HG03575 (cell line): ENCODE measurements around the gene TMEFF2.

ENCODE experiments used
- ATAC-seq: cut with Tn5 transposase; IDR thresholded peaks from one replicate; pipeline ENCODE4 v1.9.1; 2021; ENCODE audit not compliant: unreplicated experiment, insufficient number of reproducible peaks, low FRiP score; ENCODE audit errors: extremely low read depth

Gene TMEFF2, protein sequence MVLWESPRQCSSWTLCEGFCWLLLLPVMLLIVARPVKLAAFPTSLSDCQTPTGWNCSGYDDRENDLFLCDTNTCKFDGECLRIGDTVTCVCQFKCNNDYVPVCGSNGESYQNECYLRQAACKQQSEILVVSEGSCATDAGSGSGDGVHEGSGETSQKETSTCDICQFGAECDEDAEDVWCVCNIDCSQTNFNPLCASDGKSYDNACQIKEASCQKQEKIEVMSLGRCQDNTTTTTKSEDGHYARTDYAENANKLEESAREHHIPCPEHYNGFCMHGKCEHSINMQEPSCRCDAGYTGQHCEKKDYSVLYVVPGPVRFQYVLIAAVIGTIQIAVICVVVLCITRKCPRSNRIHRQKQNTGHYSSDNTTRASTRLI

DNA sequence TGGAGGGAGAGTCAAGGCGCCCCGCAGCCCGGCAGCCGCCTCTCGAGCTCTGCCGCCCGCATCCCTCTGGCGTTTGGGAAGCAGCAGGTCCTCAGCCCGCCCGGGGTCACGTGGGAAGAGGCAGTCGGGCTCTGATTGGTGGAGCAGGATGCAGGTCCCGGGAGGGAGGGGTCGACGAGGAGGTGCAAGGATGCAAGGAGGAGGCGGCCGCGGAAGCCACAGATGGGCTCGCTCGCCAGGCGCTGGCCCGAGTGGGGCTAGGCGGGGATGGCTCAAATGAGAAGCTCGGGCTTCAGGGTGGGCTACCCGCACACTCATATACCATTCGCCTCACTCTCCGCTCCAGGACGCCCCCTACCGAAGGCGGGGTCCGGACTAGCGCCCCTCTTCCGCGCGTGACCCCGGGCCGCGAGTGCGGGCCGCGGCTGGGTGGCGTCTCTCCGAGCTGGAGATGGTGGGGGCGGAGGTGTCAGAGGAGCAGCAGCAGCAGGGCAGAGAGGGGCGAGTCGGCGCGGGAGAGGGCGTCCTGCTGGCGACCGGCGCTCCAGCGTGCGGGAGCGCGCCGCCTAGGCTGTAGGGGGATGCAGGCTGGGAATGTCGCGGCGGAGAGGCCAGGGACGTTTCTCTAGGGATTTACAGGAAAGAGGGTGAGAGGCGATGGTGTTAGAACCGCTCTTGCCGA, at the start of gene TMEFF2:
TMEFF2 (minus strand) TSS at position 68 of the 682 bp plus-strand sequence. CDS start 409 bp downstream, outside the sequence.
- no peak for ATAC-seq

DNA sequence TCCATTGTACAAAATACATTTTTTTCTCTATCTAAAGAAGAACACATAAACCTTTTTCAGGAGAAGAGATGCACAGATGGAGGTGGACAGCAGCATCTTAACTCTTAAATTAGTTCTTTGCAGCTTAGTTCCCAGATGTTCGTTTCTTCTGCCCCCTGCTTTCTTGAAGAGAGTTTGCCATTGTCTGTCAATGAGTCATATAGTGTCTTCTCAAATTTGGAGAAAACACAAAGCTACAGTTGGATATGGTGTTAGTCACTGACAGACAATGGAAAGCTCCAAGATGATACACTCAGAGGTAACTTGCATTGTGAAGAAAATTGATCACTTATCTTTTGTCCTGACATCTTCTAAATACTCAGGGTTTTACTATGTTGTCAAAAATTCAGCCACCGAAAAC, 48.8 kb upstream of the TMEFF2 start:
- ATAC-seq = no peak

DNA sequence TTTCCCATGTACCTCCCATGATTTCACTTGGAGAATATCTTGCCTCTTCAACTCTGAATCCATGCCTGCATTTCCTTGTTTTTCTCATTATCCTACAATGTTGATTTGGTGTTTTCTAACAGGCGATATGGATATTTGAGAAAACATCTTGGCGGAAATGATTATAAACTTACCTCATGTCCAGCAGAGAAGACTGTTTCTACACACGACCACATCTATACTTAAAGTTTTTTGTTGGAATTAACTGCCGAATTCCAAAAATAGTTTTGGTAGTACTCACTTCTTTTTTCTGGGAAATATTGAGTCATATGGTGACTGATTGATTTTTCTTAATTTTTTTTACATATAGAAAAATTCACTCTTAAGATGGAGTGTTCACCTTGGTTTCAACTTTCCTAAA, 41.4 kb upstream of the TMEFF2 start:
- ATAC-seq = no peak

DNA sequence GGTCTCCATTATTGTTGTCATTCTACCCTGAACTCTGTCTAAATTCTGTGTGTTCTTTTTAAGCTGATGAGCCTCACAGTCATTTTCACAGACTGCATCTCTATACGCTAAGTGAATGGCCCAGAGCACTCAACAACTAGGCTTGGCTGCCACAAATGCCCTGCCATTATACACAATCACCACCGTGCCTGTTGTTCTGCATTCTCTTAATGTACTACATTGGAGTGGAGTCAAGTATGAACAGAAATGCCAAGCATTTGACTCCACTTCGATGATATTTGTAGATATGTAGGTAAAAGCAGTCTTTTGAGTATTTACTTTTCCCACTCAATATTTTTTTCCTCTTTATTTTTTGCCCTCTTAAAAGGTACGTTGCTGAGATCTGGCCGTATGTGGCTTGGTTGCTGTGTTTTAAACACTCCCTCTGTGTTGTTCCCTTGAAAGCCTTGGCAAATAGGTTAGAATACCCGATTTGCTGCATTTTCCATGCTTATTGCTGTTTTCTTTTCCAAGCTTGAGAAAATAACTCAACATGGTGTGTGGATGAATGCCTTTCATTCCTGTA, 36.2 kb upstream of the TMEFF2 start:
- no peak for ATAC-seq

DNA sequence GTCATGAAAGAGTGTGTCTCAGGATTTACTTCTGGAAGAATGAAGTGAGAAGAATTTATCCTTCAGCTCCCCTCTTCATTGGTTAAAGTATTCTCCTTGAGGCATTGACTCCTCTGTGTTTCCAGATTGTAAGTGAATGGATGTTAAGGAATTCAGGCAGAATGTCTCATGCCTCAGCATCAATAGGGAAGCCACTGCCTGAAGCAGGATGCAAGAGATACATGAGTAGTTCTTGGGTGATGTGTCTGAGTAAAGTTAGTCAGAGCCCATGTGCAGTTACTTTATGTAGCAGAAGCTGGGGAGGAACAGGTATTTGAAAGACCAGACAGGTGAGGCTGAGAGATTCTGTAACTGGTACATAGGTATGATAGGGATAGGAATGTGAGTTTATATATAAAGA, 34.0 kb upstream of the TMEFF2 start:
- ATAC-seq = no peak

DNA sequence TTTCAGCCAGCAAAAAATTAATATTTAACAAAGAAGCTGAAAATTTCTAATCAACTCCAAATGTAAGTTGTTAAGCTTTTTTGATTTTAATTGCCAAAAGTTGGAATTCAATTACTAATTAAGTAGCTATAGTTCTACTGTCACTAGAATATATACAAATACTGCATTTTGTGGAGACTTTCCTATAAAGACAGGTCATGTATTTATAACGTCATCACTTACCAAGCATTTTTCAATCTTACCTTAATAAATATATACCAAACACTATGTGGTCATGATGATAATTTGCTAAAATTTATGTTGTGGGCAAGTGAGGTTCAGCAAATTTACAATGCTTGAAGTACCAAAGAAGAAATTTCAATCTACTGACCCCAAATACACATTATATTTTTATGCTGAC, 24.2 kb upstream of the TMEFF2 start:
- ATAC-seq = no peak

DNA sequence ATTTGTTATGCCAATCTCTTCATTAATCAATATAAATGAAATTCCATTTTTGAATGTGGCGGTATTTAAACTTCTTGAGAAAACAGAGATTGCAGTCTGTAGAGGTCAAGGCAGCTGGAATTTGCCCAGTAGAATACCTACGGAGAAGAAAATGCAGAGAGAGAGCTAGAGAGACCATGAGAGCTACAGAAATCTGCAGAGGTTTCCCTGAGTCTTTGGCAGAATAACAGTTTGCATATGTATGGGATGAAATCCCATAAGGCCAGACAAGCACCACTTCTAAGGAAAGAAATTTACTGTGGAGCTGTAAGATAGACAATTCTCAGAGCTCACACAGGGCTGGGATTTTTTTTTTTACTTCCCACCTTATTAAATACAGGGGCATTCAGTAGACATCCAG, 23.6 kb upstream of the TMEFF2 start:
- no peak for ATAC-seq

DNA sequence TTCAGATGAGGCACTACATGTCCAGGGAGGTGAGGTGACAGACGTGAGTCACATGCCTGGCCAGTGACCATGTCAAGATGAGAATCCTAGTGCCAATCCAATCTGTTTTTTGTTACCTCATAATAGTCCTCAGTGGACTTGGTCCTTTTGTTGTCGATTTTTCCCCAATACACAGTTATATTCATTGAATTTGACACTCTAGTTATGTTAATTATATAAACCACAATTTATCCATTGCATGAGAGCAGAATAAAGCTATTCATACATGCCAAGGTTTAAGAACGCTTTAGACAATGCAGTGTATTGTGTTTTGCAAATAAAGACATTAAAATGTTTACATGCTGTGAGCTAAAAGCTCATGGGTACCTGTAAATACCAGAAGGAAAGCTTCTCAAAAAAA, 21.6 kb upstream of the TMEFF2 start:
- no peak for ATAC-seq

DNA sequence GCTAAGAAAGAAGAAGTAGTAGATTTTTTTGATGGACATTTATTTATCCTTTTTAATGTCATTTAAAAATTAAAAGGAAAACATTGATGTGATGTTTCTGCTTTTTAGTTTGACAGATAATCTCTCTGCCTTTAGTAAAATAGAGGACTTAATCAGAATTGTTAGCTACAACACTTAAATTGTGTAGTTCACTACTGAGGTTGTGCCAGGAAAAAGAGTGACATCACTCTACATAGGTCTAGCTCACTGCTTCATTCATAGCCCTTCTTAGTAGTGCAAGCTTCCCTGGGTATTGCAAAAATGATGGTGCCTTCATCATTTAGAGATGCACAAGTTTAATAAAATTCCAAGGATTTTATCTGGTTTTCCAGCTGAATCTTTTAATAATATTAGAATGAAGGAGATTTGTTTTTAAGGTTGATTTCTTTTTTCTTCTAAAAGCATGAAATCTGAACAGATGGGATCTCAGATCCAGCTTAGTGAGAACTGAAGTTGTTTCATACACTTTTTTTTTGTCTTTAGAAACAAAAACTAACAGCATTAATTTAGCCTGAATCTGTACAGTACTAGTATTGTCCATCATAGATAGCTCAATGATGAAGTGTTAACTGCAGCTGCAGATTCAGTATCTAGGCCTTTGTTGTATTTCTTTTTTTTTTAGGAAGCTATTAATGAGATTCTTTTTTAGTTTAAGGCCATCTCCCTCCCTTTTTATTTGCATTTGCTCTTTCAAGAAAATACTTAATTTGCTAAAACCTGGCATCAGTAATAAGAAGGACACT, 20.6 kb upstream of the TMEFF2 start:
- no peak for ATAC-seq

DNA sequence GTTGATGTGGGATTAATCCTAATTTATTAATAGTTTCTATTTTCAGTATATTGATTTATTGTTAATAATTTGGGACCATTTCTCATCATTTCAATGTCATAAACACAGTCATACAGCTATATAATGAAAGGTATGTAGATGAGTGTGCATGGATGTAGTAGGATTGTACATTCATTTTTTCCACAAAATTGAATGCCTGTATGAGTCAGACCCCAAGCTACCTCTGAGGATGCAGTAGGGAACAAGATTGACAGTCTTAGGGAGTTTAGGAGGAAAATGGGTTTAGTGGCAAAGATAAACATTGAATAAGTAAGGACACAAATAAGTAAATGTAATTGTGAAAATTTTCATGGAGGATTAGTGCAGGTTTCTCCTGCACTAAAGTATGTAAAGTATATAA, 14.1 kb upstream of the TMEFF2 start:
- ATAC-seq = no peak

DNA sequence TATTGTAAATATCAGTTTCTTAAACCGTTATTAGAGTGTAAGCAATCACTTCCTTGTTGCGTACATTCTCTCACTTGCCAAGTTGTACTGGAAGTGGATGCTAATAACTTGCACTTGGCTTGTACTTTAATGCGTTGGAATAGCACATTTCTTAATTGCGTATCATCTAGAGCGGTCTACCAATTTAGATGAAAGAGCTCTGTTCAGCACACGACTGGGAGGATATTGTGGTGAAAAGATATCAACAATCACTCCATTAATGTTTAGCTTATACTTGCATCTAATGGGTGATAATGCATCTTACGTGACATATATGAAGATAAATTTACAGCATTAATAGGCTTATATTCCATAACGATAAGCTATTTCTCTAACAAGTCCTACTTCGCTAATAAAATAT, 11.7 kb upstream of the TMEFF2 start:
- ATAC-seq = no peak

DNA sequence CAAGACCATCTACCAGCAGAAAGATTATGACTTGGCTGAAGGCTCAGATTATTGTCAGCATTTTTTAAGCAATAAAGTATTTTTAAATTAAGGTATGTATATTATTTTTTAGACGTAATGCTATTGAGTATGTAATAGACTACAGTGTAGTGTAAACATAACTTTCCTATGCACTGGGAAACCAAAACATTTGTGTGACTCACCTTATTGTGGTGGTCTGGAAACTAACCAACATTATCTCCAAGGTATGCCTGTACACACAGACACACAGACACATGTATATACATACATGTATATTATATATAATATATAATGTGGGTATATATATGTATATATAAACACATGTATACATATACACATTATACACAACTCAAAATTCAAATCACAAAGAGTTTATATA, 9.1 kb upstream of the TMEFF2 start:
- ATAC-seq = no peak

DNA sequence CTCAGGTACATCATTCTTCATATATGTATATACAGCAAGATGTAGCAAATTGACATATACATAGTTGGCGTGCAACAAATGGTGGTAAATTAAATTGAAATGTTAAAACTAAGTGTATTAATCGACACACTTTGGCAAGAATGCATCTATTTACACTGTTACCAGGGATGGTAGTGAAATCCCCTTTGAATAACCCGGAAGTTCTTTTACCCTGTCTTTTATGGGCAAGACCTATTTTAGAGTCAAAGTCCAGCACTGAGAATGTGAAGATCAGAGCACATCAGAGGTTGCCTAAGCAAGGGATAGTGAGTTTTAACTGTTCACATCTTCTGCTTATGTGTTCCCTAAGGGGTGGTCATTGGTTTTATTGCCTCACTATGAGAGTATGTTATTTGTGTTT, 7.6 kb upstream of the TMEFF2 start:
- ATAC-seq = no peak

DNA sequence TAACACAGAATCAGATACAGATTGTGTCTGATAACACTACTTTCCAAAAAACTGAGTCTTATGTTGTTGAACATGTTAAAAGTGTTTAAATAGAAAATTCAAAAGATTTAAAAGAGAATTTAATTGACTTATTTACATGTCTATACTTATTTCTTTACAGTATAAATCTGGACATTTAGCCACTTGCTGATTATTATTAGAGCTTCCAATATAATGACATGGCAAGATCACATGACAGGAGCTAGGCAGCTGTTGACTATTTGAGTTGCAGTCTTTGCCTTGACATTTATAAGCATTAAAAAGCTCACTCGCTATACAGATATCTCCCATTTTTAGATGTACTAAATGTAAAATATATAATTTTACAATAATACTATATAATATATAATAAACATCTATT, 6.4 kb upstream of the TMEFF2 start:
- ATAC-seq = no peak

DNA sequence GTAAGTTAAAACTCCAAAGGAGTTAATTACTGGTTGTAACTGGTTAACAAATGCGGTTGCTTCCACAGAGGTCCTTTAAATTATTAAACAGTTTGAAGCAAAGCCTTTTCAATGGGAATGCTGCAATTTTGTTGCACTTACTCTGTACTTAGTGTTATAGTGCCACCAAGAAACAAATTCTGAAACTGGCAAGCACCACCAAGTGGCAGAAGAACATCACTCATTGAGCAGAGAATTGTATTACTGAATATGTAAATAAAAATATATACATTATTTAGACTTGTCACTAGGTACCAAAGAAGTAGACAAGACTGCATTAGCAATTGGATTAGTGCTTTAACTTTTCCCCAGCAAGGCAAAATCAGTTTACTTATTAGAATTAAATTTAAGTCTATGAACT, 2.6 kb upstream of the TMEFF2 start:
- ATAC-seq = no peak

DNA sequence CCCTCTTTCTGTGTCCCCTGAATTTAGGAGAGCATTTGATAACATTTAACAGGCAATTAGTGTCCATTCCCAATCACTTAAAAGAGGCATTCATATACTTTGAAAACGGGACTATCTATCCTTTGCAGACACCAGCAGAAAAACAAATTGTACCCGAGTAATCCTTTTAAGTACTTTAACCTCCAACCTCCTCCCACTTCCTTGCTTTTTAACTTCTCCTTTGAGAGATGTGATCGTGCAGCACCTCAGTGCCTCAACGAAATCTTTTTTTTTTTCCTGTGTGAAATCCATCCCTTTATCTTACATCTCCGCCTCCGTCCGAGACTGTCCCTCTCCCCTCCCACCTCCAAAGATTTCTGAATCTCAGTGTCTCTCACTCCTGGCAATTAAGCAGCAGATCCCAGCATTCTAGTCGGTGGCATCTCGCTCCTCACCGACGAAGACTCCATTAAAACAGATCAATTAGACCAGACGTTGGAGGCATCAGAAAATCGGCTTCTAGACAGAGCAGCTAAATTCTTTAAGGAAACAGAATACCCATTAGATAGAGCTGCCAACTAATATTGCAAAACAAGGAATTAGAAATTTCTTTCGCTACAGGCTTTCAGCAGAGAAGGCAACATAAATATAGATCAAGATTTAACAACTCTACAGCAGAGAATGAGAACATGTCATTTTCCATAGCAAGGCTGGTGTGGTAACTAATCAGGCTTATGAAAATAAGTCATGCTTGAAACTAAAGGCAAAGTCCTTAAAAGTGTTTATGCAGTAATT, 1.9 kb upstream of the TMEFF2 start:
- no peak for ATAC-seq

DNA sequence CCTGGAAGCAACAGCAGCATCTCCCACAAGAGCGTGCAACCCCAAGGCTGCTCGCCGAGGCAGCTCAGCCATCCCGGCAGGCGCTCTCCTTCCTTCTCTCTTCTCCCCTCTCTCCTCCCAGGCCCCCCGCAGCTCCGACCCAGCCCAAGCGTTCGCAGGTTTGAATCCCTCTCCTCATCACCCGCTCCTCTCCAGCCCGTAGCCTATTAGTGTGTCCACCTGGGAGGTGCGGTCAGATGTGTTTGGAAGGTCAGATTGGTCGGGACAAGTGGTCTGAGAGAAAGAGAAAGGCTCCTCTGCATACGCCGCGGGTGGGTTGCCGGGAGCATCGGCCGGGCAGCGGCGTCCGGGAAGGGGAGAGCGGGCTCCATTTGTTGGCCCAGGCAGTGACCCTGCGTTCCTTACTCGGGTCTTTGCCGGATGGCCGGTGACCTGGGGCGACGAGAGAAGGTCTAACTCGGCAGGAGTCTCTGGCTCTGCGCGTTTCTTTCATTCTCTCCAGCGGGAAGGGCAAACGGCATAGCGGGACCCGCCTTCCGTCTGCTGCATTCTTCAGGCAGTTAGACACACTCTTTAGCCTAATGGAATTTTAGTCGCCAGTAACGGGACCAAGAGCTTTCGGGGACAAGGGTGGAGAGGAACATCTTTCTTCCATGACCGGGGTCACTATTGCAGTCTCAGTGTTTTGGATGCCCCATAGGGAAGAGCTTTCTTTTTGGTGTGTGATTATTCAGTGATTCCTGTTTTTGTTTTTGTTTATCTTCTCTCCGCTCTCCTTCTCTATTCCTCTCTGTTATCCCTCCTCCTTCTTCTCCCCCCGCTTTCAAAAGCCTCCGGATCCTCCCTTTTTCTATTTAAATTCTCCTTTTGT, 1.1 kb upstream of the TMEFF2 start:
- ATAC-seq = no peak

DNA sequence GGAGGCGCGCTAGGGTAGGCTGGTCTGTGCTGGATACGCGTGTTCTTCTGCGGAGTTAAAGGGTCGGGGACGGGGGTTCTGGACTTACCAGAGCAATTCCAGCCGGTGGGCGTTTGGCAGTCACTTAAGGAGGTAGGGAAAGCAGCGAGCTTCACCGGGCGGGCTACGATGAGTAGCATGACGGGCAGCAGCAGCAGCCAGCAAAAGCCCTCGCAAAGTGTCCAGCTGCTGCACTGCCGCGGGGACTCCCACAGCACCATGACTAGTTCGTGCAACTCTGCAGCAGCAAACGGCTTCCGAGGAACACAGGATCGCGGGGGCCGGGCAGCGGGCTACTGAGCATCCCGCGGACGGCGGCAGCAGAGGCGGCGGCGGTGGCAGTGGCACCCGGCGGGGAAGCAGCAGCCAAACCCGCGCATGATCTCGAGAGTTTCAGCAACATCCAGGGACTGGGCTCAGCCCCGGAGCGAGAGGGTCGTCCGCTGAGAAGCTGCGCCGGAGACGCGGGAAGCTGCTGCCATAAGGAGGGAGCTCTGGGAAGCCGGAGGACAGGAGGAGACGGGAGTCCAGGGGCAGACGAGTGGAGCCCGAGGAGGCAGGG, 368 bp downstream of the TMEFF2 start:
- ATAC-seq = no peak
